LHCN-M2 (cell line): ENCODE measurements around the gene ZFAND6. TPM values are rescaled to one million over a fixed set of nuclear protein-coding genes. Genes with fewer than 3 reads are reported as not detected.
"Not testable (repeated sequence)": the region's sequence is repeated elsewhere in the genome, so short reads cannot be mapped to it uniquely, and the experiment has no call there.

Source experiments
- DNase-seq: peaks from one replicate; pipeline ENCODE4 v3.0.0-alpha.2; 2012; ENCODE audit warnings: low read depth
- total RNA-seq: library from RNA; depleted of rRNA; stranded (reverse); fragments of >200 nt; gene quantifications from 2 replicates; pipeline ENCODE4 v1.2.3, GENCODE V29; 2014

The ZFAND6 gene
- total RNA-seq, 1 experiment from 2014 or later: 117 TPM

GRCh38 chr15:80095969-80096368 is 36.5 kb downstream of the ZFAND6 start:
- no peak for DNase-seq

- DNase-seq: no peak
These were observed 38.9 kb downstream of the ZFAND6 start for GRCh38 chr15:80098341-80098740.

GRCh38 chr15:80099241-80099640 is 39.8 kb downstream of the ZFAND6 start:
- DNase-seq: no peak

- DNase-seq: not testable (repeated sequence)
These were observed 40.2 kb downstream of the ZFAND6 start for GRCh38 chr15:80099662-80100061.

GRCh38 chr15:80100247-80100646 is 40.8 kb downstream of the ZFAND6 start:
- no peak for DNase-seq

GRCh38 chr15:80105193-80105592 is 45.7 kb downstream of the ZFAND6 start:
- no peak for DNase-seq

- peak; percentile 65 for DNase-seq
These were observed 46.1 kb downstream of the ZFAND6 start for GRCh38 chr15:80105595-80105994.

- DNase-seq: no peak
These were observed 46.6 kb downstream of the ZFAND6 start for GRCh38 chr15:80106051-80106450.

- no peak for DNase-seq
These were observed 47.7 kb downstream of the ZFAND6 start for GRCh38 chr15:80107204-80107603.

- no peak for DNase-seq
These were observed 48.3 kb downstream of the ZFAND6 start for GRCh38 chr15:80107774-80108173.

- DNase-seq: no peak
These were observed 49.9 kb downstream of the ZFAND6 start for GRCh38 chr15:80109388-80109787.

GRCh38 chr15:80110920-80111319 is 51.4 kb downstream of the ZFAND6 start:
- DNase-seq: no peak

- no peak for DNase-seq
These were observed 54.6 kb downstream of the ZFAND6 start for GRCh38 chr15:80114114-80114513.

GRCh38 chr15:80115021-80115420 is 55.5 kb downstream of the ZFAND6 start:
- no peak for DNase-seq

- no peak for DNase-seq
These were observed 59.5 kb downstream of the ZFAND6 start for GRCh38 chr15:80118956-80119355.

- no peak for DNase-seq
These were observed 61.2 kb downstream of the ZFAND6 start for GRCh38 chr15:80120636-80121035.

- no peak for DNase-seq
These were observed 62.1 kb downstream of the ZFAND6 start for GRCh38 chr15:80121546-80121945.

GRCh38 chr15:80123034-80123433 is 63.6 kb downstream of the ZFAND6 start:
- no peak for DNase-seq

GRCh38 chr15:80127253-80127652 is 67.8 kb downstream of the ZFAND6 start:
- DNase-seq: not testable (repeated sequence)

- DNase-seq: no peak
These were observed 68.4 kb downstream of the ZFAND6 start for GRCh38 chr15:80127911-80128310.

GRCh38 chr15:80132382-80132781 is 72.9 kb downstream of the ZFAND6 start:
- no peak for DNase-seq

- DNase-seq: no peak
These were observed 77.4 kb downstream of the ZFAND6 start for GRCh38 chr15:80136854-80137253.

GRCh38 chr15:80138961-80139360 is 79.5 kb downstream of the ZFAND6 start:
- DNase-seq: no peak

GRCh38 chr15:80140909-80141308 is 81.4 kb downstream of the ZFAND6 start:
- DNase-seq: no peak
